GM19035 (cell line): Measurements from ENCODE around the gene ZNF423.
A peak's percentile ranks its signal among the peaks of the same experiment; 100 is the strongest.

Experiments used
- ATAC-seq: cut with Tn5 transposase; IDR thresholded peaks from one replicate; pipeline ENCODE4 v1.9.1; 2021; ENCODE audit not compliant: unreplicated experiment

Gene ZNF423

DNA sequence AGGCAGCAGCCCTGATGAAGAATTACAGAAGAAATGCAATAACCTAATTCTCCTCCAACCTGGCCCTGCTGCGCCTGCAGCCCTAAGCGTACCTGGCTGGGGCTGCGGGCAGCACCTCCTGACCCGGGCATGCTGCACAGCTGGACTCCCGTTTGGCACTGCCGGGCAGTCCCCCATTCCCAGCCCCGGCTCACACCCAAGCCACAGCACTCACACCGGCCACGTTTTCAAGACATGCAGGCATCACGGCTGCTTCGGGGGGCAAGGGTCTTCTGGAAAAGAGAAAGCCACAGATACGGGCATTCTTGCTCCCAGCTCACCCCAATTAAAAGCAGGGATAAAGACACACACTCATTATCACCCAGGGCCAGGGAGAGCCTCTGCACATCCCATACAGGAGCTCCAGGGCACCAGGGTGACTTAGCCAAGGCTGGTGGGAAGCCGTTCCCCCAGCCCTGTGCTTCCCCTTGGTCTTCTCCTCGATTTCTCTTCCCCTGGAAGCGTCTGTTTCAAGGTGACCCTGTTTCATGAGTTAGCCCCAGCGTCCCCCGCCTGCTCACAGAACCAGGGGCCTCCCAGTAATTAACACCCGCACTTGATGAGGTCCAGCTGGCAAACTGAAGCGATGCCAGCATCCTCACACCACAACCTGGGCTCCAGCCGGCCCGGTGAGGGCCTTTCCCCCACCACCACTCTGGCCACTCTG, 265.6 kb downstream of the ZNF423 start:
- no peak for ATAC-seq

GRCh38 chr16:49589544-49590031, 266.3 kb downstream of the ZNF423 start:
- no peak for ATAC-seq

- no peak for ATAC-seq
Measured at GRCh38 chr16:49588729-49589384, 267.1 kb downstream of the ZNF423 start.

- ATAC-seq = no peak
Measured at GRCh38 chr16:49588026-49588425, 267.9 kb downstream of the ZNF423 start.

DNA sequence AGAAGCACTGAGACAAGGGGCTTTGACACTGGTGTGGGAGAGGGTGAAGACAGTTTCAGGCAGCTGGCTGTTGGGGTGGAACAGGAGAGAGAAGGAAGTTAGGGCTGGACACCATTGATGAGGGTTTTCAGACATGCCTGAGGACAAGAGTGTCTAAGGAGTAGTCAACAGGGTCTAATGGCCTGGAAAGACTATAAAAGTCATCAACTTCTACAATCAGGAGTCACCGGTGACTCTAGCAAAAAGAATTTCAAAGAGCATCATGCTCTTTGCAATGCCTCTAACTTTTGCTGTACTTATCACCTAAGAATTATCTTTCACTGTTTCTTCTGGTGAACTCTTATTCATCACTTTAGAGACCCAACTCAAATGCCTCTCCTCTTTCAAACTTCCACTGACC, 268.4 kb downstream of the ZNF423 start:
- no peak for ATAC-seq

DNA sequence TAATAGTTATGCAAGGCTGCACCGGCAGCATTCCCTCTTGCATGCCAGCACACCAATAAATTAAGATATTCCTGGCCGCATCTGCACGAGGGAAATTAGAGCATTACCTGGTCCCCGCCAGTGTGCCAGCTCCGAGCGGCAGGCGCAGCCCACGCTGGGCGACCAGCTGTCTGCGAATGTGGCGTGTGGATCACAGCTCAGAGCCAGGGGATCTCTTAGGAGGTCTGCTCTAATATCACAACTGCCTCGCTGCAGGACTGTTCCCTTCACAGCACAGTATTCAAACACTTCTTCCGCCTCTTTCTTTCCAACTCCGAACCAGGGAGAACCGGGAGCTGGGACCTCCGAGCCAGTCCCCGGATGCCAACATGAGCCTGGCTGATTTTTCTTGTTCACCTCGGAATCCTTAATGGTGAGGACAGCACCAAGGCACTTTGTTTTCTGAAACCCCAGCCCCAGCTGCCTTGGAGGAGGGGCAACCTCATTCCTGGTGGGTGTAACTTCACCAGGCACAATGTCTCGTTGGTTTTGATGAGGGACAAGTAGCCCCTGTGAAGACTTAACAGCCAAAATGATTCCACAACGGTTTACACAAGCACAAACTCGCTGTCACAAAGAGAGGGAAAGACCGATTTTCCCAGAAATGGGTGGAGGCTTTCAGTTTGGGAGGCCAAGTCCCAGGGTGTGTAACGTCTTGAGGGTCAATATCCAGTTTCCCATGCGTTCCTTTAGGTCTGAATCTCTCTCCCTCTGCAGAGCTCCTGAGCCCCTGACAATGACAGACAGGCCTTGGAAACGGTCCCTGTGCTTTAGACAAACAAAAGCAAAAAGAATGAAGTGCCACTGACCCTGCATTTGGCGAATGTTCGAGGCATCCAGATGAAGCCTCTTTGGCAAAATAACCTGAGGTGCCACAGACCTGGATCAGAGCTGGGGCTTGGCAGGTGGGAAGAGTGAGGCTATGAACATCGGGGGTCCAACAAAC, 269.2 kb downstream of the ZNF423 start:
- ATAC-seq = no peak

DNA sequence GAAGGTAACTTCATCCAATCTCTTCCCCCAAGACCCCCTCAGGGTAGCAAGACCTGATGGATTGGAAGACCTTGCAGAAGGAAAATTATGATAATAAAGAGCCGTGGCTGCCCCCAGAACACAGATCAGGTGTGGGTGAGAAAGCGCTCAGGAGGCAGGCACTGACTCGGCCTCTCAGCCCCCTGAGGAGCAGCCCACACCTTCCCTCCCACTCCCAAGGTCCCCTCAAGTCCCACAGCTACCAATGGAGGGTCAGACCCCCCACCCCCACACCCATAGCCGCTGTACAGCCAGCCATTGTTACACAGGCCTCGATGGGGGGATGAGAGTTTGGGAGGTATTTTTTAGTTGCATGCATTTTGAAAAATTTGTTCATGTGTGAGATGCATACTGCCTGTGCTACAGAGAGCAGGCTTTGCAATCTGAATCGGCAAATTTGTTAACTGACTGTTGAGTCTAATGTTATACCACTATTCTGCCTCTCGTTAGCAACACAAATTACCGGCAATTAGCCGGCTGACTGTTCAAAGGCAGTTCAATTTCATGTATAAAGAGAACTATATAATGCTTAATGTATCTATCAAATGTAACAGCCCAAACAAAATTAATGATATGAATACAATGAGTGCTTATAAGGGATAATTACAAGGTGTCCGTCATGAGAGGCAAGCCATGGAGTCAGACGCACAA, 270.6 kb downstream of the ZNF423 start:
- no peak for ATAC-seq

DNA sequence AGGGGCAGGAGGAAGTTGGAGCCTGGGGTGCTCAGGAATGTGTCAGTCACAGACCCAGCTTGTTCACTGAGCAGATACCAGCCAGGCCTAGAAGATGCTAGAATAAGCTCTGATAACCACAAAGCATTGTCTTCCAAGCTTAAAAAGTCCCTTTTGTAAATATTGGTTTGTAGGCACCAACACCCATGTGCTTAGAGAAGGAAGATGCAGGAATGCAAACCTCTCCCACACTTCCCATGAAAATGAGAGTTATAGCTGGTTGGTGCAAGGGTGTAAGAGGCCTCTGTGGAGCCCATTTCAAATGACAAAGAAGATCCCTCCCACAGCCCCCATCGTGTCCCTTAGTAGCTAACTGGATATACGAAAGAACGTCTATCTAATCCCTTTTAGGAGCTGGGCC, 272.0 kb downstream of the ZNF423 start:
- ATAC-seq = no peak

DNA sequence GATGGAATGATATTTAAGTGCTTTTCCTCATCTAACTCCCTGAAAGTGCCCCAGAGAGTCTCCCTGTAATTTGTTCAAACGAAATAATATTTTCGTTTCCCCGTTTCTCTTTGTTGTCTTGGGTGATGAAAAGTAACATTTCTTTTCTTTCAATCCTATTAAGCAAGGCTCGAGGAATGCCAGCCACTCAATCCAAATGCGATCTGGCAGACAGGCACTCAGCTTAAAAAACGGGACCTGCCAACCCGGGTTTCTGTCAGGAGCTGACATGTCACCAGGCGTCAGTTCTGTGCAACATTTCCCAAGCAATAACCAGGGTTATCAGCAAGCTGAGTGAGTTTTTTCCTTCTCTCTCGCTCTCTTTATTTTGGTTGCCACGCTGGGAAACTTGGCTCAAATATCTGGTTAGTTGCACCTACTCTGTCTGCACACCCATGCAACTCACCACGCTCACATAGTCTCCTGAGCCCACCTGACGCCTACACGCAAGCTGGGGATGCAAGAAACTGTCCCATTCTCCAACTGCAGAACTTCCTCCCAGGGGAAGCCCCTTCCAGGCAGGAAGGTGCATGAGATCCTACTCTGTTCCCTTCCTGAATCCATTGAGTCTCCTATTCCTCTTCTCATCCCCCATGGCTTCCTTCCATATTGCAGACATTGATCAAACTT, 274.1 kb downstream of the ZNF423 start:
- no peak for ATAC-seq

- no peak for ATAC-seq
Measured at GRCh38 chr16:49580751-49581303, 275.1 kb downstream of the ZNF423 start.

DNA sequence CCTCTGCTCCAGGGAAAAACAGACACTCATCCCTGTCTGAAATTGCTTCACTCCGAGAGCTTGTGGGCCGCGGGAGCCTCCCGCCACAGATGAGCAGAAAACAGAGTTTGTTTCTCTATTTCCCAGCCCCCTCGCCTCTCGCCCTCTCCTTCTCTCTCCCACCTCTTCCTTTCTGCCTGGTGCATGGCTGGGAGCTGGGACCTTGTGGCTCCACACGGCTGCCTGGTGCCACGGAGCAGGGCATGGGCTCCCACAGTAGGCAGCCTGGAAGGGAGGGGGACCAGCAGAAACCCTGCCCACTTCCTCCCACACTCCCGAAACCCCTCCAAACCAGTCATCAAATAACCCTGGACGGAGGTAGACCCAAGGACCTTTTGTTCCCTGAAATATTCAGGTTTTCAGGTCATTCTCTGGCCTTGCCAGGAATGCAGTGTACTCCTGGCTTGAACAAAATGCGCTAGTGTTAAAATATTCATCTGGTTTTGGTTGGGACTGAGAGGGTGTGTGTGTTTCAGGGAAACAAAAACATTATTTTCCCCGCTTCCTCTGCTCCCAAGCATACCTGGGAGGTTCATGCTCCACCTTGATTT, 277.4 kb downstream of the ZNF423 start:
- ATAC-seq = no peak

- no peak for ATAC-seq
Measured at GRCh38 chr16:49578018-49578417, 277.9 kb downstream of the ZNF423 start.

DNA sequence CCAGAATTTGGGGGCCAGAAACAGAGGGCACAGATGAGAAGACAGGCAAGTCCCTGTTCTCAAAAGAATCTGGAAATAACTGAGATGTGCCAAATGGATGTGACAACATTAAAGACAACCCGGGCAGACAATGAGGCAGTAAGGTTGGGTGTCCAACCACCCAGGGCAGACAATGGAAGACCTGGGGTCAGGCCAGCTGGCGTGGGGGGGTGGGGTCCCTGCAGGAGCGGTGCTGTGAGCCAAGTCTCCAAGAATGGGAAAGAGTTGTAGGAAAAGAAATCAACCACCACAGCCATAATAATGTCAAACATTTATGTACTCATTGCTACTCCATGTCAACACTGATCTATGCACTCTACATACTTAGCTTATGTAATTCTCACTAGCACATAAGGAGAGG, 279.0 kb downstream of the ZNF423 start:
- ATAC-seq = no peak

- no peak for ATAC-seq
Measured at GRCh38 chr16:49576173-49576494, 279.8 kb downstream of the ZNF423 start.

DNA sequence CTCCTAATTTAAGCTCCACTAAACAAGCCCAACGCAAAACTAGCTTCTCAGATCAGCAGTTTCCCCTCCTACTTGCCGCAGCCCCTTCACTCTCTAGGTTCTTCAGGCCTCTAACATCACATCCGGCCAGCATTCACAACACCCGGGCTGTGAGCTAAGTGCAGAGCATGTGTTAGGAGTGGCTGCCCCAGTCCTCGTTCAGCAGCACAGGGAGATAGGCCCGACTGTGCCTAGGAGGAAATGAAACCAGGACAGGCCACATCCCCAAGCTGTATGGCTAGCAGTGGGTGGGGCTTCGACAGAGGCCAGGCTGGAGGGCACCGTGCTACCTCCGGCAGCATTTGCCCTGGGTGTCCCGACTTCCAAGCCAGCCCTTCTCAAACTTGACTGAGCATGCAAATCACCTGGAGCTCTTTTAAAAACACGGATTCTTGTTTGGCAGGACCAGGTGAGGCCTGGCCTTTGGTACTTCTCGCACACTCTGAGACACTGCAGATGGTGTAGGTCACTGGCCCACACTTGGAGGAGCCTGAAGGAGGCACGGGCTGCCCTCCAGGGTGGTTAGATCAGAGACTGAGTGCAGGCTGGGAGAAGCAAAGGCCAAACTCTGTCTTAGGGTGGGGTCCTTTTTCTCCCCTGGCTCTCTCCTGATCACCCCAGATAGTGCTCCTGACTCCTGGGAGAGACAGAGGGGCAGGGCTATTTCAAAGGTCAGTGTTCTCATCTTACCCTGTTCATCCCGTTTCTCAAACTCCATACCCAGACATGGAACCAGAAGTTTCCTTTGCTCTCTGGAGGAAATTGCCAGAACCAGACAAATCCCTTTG, 280.4 kb downstream of the ZNF423 start:
- peak; percentile 100 for ATAC-seq

- no peak for ATAC-seq
Measured at GRCh38 chr16:49574826-49575225, 281.1 kb downstream of the ZNF423 start.

GRCh38 chr16:49567950-49568349, 288.0 kb downstream of the ZNF423 start:
- no peak for ATAC-seq

DNA sequence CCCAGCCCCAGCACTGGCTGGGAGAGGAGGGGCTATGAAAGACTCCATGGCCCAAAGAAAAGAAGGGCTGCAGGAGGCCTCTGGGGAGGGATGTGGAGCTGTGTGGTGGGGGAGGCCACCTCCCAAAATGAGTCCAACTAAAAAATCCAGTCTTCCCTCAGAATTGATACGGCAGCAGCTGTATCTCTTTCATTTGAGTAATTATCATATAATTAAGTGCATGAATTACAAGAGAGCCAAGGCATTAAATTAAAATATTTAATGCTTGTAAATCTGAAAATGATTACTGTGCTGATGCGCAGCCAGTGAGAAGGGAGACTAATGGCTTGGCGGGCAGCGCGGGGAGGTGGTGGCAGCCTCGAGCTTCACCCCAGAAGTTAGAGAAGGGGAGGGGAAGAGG, 289.5 kb downstream of the ZNF423 start:
- ATAC-seq = no peak
